ENCODE measurements around the gene SLBP.

- TF ChIP-seq EZH2phosphoT487 (IDR thresholded peaks at IDR 0.05; ENCODE audit: borderline replicate concordance, low read length), result no peak
- no peak for TF ChIP-seq CTCF (conservative IDR thresholded peaks at IDR 0.05; ENCODE audit: low read depth, low read length)
Observed at GRCh38 chr4:1751155-1751918, 39.2 kb upstream of the SLBP start.
